ENCODE results near the gene CDC73.

GRCh38 chr1:193221651-193222050, 99.8 kb downstream of the CDC73 start:
- TF ChIP-seq CTCF (IDR thresholded peaks at IDR 0.05; ENCODE audit: insufficient read depth, low read length, poor library complexity, severe bottlenecking) (no peak), EZH2phosphoT487 (conservative IDR thresholded peaks at IDR 0.05; ENCODE audit: low read length) (no peak)

Data from SU-DHL-6 (cell line).